ENCODE results near the gene DFFB. TPM values are rescaled to one million over a fixed set of nuclear protein-coding genes. Genes with fewer than 3 reads are reported as not detected.
A peak's percentile ranks its signal among the peaks of the same experiment; 100 is the strongest.

Gene DFFB
- total and polyA plus RNA-seq, 9 of the 15 experiments (the other 6 are each of a cell fraction or from before 2014, with no cell fraction given), result 2.3 to 15.8 (median 11.5) TPM

- TF ChIP-seq, protein P1, sequence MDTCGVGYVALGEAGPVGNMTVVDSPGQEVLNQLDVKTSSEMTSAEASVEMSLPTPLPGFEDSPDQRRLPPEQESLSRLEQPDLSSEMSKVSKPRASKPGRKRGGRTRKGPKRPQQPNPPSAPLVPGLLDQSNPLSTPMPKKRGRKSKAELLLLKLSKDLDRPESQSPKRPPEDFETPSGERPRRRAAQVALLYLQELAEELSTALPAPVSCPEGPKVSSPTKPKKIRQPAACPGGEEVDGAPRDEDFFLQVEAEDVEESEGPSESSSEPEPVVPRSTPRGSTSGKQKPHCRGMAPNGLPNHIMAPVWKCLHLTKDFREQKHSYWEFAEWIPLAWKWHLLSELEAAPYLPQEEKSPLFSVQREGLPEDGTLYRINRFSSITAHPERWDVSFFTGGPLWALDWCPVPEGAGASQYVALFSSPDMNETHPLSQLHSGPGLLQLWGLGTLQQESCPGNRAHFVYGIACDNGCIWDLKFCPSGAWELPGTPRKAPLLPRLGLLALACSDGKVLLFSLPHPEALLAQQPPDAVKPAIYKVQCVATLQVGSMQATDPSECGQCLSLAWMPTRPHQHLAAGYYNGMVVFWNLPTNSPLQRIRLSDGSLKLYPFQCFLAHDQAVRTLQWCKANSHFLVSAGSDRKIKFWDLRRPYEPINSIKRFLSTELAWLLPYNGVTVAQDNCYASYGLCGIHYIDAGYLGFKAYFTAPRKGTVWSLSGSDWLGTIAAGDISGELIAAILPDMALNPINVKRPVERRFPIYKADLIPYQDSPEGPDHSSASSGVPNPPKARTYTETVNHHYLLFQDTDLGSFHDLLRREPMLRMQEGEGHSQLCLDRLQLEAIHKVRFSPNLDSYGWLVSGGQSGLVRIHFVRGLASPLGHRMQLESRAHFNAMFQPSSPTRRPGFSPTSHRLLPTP (IDR thresholded peaks at IDR 0.05; ENCODE audit: borderline replicate concordance, extremely low read depth, insufficient read length), result no peak
- TF ChIP-seq, protein P2, sequence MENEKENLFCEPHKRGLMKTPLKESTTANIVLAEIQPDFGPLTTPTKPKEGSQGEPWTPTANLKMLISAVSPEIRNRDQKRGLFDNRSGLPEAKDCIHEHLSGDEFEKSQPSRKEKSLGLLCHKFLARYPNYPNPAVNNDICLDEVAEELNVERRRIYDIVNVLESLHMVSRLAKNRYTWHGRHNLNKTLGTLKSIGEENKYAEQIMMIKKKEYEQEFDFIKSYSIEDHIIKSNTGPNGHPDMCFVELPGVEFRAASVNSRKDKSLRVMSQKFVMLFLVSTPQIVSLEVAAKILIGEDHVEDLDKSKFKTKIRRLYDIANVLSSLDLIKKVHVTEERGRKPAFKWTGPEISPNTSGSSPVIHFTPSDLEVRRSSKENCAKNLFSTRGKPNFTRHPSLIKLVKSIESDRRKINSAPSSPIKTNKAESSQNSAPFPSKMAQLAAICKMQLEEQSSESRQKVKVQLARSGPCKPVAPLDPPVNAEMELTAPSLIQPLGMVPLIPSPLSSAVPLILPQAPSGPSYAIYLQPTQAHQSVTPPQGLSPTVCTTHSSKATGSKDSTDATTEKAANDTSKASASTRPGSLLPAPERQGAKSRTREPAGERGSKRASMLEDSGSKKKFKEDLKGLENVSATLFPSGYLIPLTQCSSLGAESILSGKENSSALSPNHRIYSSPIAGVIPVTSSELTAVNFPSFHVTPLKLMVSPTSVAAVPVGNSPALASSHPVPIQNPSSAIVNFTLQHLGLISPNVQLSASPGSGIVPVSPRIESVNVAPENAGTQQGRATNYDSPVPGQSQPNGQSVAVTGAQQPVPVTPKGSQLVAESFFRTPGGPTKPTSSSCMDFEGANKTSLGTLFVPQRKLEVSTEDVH (IDR thresholded peaks at IDR 0.05; ENCODE audit: low read depth, partially characterized antibody), result peak; percentile 37
- TF ChIP-seq ZNF212 (CRISPR knock-in tag; IDR thresholded peaks at IDR 0.05) (0 out of 2 replicates have a peak, but pooled peaks have one; percentile 8), GMEB1 (CRISPR knock-in tag; IDR thresholded peaks at IDR 0.05) (peak; percentile 93), ZNF197 (CRISPR knock-in tag; IDR thresholded peaks at IDR 0.05; ENCODE audit: low read depth) (peak; percentile 99), NR1H2 (CRISPR knock-in tag; IDR thresholded peaks at IDR 0.05) (0 out of 2 replicates have a peak, but pooled peaks have one; percentile 54), CBFA2T2 (conservative IDR thresholded peaks at IDR 0.05) (peak; percentile 16)
These were observed 43.1 kb downstream of the DFFB start, which contains the start of gene C1orf174 (continued) for GRCh38 chr1:3900150-3900968.

Measured in K562 (cell line).